ENCODE data around the gene PRRT3. TPM values are rescaled to one million over a fixed set of nuclear protein-coding genes. Genes with fewer than 3 reads are reported as not detected.

PRRT3 gene
- total and polyA plus RNA-seq, 2 of the 13 experiments (the other 11 are each of a cell fraction or from before 2014, with no cell fraction given), result 0.22 to 0.44 TPM

DNA sequence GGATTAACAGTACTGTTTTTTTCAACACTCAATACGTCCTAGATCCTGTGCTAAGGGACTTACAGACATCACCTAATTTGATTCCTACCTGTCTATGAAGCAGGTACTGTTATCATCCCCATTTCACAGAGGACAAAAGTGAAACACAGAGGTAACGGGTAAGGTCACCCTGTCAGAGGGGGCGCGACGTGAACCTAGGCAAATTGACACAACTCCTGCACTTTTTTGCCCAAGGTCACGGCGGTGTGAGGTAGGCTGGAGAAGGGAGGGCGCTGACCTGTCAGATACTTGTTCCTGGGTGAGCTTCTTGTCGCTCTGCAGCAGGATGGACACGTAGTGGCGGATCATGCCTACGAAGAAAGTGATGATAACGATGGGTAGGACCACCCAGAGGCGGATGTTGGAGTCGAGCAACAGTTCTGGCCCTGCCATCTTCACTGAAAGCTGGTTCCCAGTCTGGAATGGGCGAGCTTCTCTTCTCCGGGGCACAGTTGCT is 34.1 kb upstream of the PRRT3 start (continued):
- TF ChIP-seq, protein P1, sequence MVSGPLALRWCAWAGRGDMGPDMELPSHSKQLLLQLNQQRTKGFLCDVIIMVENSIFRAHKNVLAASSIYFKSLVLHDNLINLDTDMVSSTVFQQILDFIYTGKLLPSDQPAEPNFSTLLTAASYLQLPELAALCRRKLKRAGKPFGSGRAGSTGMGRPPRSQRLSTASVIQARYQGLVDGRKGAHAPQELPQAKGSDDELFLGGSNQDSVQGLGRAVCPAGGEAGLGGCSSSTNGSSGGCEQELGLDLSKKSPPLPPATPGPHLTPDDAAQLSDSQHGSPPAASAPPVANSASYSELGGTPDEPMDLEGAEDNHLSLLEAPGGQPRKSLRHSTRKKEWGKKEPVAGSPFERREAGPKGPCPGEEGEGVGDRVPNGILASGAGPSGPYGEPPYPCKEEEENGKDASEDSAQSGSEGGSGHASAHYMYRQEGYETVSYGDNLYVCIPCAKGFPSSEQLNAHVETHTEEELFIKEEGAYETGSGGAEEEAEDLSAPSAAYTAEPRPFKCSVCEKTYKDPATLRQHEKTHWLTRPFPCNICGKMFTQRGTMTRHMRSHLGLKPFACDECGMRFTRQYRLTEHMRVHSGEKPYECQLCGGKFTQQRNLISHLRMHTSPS (CRISPR knock-in tag; IDR thresholded peaks at IDR 0.05; ENCODE audit: low read depth), result 0 out of 2 replicates have a peak, but pooled peaks have one; percentile 47
- no peak for TF ChIP-seq ZNF570 (CRISPR knock-in tag; IDR thresholded peaks at IDR 0.05; ENCODE audit: borderline replicate concordance)
- no peak for TF ChIP-seq TCF12 (IDR thresholded peaks at IDR 0.05)
- TF ChIP-seq TCF12 (CRISPR knock-in tag; IDR thresholded peaks at IDR 0.05), result peak; percentile 8; the same call in 1 of the 2 replicates
- peak; percentile 75; the same call in 1 of the 2 replicates for TF ChIP-seq ZNF749 (CRISPR knock-in tag; IDR thresholded peaks at IDR 0.05; ENCODE audit: borderline replicate concordance)
- 0 out of 2 replicates have a peak, but pooled peaks have one; percentile 23 for TF ChIP-seq REXO4 (CRISPR knock-in tag; IDR thresholded peaks at IDR 0.05; ENCODE audit: borderline replicate concordance)
- no peak for TF ChIP-seq ZBTB33 (CRISPR knock-in tag; IDR thresholded peaks at IDR 0.05)
- no peak for TF ChIP-seq GZF1 (CRISPR knock-in tag; IDR thresholded peaks at IDR 0.05)
- no peak for TF ChIP-seq NAIF1 (CRISPR knock-in tag; IDR thresholded peaks at IDR 0.05; ENCODE audit: borderline replicate concordance)
- TF ChIP-seq SNAPC4 (CRISPR knock-in tag; IDR thresholded peaks at IDR 0.05), result peak; percentile 9; the same call in 1 of the 2 replicates
- TF ChIP-seq PHF21A (CRISPR knock-in tag; IDR thresholded peaks at IDR 0.05), result 0 out of 2 replicates have a peak, but pooled peaks have one; percentile 4
- TF ChIP-seq GTF3A (CRISPR knock-in tag; conservative IDR thresholded peaks at IDR 0.05), result no peak
- no peak for TF ChIP-seq RBAK (CRISPR knock-in tag; IDR thresholded peaks at IDR 0.05)
- no peak for TF ChIP-seq ZNF34 (CRISPR knock-in tag; IDR thresholded peaks at IDR 0.05; ENCODE audit: borderline replicate concordance)
- TF ChIP-seq ZNF7 (CRISPR knock-in tag; IDR thresholded peaks at IDR 0.05), result no peak
- no peak for TF ChIP-seq PREB (CRISPR knock-in tag; IDR thresholded peaks at IDR 0.05)
- TF ChIP-seq NRL (CRISPR knock-in tag; IDR thresholded peaks at IDR 0.05; ENCODE audit: borderline replicate concordance), result no peak
- peak; percentile 11; the same call in 1 of the 2 replicates for TF ChIP-seq ZNF879 (CRISPR knock-in tag; IDR thresholded peaks at IDR 0.05)

All from HepG2 (cell line).